GM19467 (cell line): Measurements from ENCODE around the gene SIK2.
"Not testable (repeated sequence)": the region's sequence is repeated elsewhere in the genome, so short reads cannot be mapped to it uniquely, and the experiment has no call there.

Experiments
- ATAC-seq: cut with Tn5 transposase; IDR thresholded peaks from one replicate; pipeline ENCODE4 v1.9.1; 2021; ENCODE audit warnings: mild to moderate bottlenecking, moderate library complexity; ENCODE audit not compliant: unreplicated experiment

SIK2 gene

DNA sequence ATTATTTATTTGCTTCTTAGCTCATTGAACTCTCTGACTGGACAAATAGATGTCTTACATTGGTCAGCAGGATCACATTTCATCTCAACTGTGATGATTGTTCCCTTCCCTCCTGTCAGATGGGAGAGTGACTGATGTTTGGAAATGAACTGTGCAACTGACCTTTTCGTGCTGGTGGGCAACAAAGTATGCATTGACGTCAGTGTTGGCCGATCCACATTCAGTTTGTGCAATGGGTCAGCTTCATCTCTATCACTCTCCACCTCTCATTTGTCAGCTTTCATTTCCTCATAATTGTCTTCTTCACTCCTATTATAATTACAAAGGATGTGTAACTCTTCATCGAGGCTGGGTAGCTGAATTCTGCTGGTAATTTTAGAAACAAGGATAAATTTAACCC, 92.6 kb downstream of the SIK2 start:
- no peak for ATAC-seq

DNA sequence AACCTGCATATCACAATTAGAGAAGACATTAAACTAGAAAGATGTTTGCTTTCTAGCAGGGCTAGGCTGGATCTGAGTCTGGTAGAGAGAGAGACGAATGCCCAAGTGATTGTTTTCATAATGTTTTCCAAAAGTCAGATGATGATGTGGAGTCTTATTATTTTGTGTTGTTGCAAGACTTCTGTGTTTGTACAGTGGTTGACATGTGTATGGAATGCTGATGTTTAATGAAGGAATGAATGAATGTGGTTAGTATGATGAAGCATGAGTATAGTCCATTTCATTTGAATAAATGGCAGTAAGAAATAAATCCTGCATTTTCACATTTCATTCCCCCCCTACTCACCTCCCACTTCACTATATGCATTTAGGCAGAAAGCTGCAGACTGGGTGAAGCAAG, 94.3 kb downstream of the SIK2 start:
- no peak for ATAC-seq

DNA sequence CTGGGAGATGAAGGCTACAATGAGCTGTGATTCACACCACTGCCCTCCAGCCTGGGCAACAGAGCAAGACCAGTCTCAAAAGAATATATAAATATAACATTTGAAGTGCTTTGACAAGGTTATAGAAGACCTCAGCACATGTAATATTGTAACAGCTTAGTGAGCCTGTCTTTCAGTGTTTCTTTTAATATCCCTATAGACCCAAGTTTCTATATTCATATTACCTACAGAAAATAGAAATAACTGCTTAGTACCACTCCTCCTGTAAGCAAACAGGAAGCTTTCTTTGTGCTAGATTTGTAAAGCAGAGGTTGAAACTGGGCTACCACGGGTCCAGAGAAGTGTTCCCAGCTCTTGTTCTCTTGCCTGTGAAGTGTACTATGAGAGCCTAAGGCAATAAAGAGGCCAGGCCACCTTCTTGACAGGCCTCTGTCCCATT, 95.7 kb downstream of the SIK2 start:
- ATAC-seq = no peak

DNA sequence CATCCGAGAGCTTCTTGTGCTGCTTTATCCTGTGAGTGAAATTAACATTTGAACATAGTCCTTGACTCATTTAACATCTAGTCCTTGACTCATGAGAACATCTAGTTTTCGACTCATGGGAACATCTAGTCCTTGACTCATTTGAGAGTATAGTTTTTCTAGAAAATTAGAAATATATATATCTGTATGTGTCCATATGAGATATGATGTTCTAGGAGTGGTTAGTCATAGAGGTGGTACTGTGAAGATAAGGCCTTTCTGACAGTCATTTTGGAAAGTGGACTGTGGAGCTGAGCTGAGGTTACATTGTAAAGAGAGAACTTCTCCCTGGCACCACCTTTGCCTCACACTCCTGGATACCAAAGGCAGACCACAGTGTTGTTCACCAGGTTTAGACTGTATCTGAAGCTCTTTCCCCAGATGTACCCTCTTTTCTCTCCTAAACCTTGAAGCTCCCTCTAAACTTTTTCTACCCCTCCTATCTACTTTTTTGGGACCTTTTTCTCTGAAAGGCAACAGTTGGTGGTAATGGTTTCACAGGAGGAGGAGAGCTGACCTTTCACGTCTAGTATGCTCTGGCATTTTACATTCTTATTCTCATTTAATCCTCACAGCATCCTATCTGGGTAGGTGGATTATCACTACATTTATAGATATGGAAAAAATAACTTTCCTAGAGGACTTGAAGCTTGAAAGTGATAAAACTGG, 96.8 kb downstream of the SIK2 start:
- ATAC-seq = no peak

DNA sequence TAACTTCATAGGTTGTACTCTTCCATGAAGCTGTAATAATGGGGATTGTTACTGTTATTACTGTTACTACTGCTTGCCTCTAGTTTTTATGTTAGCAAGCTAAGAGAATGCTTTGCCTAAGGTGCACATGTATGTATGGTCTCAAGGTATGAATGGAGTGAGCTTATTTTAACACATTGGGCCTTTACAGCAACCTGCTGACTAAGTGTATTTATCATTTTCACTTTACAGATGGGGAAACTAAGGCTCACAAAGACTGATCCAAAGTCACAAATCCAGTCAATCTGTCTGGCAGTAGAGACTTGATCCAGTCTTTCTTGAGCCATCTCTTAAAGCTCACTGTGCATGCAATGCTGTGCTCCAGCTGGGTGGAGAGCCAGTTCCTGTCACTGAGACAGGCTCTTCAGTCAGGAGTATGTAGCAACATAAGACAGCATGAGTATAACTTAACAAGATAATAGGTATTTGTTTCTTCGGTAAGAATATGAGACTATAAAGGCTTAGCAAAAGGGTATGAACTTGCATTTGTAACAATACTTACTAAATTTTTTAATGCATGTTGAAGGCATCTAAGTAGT, 97.4 kb downstream of the SIK2 start:
- ATAC-seq = no peak

DNA sequence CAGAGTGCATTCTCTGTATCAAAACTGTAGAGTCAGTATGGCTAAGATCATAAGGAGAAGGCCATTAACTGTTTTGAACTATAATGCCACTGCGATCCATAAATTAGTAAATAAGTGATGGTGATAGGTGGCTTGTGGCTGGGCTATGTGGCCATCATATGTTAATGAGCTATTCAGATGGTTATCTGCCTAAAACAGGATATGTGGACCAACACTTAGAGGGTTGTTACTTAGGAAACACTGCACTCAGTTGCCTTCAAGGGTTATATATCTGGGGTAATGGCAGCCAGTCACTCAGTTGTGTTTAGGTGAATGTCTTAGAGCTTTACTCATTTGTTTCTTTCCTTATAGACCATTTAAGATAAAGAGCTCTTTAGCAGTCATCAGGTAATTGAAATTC, 97.9 kb downstream of the SIK2 start:
- no peak for ATAC-seq

DNA sequence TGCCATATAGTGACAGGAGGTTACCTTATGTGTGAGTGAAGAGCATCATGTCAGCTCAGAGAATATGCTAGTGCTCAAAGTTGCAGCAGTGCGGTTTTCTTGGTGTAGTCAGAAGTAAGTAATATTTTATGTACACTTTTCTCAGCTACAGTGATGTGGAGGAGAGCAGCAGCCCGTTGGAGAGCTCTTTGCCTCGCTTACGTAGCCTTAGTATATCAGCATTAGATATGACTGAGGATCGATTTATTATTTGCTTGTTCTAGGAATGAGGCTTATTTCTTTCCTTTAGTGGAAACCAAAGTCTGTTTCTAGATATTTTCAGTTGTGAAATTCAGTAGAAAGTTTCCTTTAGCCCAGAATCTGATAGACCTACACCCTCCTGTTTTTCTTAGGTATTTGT, 100.4 kb downstream of the SIK2 start:
- ATAC-seq = no peak

DNA sequence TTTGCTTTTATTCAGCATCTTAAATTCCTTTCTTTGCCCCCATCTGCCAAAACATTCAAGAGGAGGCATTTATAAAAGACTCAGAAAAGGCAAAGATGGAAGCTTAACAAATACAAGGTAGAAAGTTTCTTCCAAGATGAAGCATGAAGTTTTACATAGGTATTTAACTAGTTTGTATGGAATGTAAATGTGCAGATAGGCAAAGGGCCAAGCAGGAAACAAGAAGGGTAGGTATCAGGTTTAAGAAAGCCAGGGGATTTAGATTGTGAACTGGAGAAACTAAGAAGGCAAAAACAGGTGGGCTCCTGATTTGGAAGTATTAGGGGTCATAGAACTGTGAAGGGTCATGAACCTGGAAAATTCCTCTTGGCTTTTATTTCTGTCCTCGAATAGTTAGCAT, 101.3 kb downstream of the SIK2 start:
- no peak for ATAC-seq

DNA sequence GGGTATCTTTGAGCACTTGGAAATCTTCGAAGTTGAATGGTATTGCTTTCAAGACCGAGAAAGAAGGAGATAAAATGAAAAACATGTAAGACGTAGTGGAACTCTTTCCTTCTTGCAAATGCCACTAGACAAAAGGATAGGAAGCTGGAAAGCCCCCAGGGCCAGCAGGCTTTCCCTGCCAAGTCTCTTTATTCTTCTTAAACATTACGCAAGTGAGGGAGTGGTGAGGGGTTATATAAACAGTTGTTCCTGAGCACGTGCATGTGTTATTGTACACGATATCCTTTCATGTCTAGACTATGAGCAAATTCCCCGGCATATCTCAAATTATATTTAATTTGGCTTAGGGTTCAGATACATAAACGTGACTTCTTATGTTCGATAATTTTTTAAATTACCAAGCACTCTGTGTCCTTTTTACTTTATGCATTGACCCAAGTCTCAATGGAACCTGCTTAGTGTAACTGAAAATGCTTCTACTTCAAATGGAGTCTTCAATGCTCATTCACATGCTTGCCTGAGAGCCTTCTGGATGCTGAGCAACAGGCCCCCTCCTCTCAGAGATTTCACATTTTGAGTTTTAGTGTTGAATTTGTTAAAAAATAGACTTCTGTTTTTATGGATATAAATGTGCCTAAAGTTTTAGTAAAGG, 104.9 kb downstream of the SIK2 start:
- no peak for ATAC-seq

DNA sequence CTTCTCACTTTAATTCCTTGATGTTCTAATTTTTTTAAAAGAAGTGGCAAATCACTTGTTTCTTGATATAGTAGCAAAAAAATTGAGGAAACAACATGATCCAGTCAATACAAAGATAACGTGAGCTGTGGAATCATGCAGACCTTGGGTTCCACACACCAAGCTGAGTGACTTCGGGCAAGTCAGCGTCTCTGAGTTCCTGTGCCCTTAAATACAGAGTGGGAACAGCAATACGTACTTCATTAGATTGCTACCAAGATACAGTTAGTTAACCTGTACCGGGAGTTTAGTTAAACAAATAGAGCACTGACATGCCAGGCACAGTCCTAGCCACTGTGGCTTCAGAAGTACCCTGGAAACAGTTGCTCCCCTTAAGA, 105.4 kb downstream of the SIK2 start:
- no peak for ATAC-seq

DNA sequence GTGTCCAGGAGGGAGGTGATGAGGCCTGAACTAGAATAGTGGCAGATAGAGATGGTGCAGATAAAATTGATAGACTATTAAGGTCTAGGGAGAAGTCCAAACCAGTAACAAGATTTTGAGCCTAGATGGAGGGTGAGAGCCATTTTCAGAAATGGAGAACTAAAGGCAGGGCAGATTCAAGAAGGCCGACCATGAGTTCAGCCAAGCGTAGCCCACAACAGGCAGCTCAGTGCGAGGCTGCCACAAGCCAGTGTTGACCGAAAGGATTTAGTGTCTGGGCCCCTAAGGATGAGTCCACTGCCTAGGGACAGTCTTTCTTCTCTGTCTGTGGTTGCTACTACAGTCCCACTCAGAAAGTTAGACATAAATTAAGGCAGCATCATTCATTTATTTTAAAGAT, 112.3 kb downstream of the SIK2 start:
- ATAC-seq = no peak

DNA sequence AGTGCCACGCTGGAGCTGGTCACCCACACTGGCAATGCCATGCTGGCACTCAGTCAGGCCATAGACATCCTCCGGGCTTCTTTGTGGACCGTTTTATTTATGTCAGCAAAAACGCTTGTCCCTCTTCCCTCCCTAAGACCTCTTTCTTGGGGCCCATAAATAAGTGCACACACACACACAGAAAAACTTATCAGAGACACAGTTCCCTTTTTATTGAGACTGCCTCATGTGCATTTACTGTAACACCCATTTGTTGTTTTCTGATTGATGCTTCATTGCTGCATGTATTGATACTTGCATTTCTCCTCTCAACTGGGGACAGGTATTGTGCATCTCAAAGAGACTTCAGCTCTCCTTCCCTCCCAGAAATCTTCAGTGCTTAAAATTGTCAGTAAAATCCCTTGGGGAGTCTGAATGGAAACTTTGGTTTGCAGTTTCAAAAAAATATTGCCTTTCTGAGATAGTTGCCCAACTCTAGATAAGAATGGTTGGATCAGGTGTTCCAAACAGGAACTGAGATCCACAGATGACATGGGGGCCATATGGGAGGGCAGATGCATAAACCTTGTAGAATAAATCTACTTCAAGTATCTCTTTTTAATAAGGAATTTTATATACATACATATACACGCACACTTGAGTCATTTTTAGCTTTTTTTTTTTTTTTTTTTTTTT, 113.0 kb downstream of the SIK2 start:
- ATAC-seq = no peak

DNA sequence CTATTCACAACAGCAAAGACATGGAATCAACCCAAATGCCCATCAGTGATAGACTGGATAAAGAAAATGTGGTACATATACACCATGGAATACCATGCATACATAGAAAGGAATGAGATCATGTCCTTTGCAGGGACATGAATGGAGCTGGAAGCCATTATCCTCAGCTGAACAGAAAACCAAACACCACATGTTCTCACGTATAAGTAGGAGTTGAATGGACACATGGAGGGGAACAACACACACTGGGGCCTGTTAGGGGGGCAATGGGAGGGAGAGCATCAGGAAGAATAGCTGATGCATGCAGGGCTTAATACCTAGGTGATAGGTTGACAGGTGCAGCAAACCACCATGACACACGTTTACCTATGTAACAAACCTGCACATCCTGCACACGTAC, 115.4 kb downstream of the SIK2 start:
- not testable (repeated sequence) for ATAC-seq

DNA sequence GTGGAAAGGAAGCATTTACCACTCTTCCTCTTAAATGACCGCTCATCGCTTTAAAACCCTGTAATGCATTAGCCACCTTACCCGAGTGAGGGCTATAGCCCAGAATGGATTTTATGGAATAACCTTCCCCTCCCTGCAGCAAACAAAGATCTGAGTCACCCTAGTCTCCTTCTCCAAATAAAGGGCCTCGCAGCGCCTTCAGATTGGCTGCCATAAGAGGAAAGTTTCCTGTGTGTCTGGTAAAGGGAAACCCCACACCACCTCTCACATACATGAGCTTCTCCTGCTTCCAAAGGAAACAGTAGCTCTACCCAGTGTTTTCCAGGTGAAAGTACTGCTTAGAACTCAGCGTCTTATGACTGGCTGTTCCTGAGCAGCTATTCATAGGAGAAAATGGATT, 116.2 kb downstream of the SIK2 start:
- ATAC-seq = no peak

DNA sequence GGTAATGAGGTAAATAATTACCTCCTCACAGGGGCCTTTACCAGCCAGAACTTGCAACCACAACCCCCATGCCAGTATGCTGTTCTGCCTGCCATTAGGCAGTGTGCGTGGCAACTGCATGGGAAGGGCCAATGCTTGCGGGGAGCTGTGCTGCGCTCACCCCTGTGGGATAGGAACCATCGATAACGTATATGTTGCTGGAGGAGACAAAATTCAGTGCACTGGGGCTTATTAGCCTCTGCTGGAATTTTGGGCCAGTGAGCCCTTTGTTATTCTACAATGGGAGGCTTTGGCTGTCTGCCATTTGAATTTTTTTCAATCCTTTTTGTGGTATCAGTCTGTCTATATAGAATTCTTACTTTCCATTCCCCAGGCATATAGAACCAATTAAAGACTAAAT, 116.6 kb downstream of the SIK2 start:
- ATAC-seq = no peak

DNA sequence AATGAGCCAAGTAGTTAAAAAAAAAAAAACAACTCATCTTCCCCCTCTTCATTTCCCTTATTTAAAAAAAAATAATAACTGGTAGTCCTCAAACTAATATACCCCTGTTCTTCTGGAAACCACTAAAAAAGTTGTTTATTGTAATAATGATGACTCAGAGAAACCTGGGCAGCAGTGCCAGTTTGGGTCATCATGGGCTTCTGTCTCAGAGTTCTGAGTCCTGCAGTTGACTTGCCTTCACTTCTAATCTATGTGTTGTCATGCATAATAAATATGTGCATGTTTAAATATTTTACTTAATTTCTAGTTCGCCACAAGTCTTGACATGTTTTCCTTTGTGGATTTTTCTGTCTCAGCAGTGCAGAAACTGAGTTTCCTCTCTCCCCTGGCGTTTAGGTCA, 117.1 kb downstream of the SIK2 start:
- no peak for ATAC-seq

DNA sequence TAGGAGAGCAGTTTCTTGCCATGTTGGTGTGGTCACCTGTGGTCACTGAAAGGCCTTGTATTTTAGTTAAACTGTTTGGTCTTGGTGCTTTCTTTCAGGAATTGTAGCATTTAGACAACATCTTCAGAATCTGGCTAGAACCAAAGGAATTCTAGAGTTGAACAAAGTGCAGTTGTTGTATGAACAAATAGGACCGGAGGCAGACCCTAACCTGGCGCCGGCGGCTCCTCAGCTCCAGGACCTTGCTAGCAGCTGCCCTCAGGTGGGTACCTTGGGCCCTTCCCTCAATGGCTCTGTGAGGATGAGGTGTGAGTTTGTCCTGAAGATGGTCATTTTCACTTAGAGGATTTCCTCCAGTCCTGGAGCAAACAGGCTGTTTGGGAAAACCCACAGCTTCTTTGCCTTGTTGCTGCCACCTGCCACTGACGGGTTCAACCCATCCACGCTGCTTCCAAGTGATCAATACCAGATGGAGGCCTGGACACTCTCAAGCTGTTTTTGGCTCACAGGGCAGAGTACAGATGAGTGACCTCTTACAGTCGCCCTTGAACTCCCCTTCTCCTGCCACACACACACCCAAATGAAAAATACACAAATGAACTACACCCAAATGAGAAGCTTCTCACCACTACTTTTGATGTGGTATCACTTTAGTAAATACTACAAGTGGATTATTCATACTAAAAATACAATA, 118.7 kb downstream of the SIK2 start:
- ATAC-seq = no peak

DNA sequence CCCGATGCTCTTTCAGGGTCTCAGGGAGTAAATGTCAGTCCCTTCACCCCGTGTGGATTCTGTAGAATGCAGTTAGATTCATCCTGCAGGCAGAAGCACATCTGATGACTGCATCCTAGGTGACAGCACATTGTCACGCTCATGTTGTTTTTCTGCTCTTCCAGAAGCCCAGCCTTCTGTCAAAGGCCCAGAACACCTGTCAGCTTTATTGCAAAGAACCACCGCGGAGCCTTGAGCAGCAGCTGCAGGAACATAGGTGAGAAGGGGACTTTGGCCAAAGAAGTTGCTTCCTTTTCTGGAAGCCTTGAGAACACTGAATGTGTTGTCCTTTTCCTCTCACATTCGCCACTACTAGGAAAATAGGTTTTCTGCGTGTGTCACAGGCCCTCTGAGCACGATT, 120.3 kb downstream of the SIK2 start:
- ATAC-seq = no peak

DNA sequence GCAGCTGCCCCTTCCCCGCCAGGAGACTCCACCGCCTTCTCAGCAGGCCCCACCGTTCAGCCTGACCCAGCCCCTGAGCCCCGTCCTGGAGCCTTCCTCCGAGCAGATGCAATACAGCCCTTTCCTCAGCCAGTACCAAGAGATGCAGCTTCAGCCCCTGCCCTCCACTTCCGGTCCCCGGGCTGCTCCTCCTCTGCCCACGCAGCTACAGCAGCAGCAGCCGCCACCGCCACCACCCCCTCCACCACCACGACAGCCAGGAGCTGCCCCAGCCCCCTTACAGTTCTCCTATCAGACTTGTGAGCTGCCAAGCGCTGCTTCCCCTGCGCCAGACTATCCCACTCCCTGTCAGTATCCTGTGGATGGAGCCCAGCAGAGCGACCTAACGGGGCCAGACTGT, 121.3 kb downstream of the SIK2 start:
- ATAC-seq = no peak

DNA sequence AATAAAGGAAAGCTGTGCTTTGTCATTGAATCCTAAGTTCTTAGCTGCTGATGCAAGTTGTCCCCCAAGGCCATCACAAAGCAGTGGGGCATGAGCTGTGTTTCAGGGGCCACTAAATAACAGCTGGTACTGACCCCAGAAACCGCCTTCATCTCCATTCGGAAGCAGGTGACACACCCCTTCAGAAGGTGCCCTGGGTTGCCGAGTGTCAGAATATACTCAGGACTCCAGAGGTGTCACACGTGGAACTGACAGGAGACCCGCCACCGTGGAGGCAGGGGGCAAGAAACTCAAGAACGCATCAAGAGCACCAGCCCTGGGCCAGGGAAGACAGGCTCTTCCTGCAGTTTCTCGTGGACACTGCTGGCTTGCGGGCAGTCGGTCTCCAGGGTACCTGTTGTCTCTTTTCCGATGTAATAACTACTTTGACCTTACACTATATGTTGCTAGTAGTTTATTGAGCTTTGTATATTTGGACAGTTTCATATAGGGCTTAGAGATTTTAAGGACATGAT, 122.4 kb downstream of the SIK2 start:
- no peak for ATAC-seq

DNA sequence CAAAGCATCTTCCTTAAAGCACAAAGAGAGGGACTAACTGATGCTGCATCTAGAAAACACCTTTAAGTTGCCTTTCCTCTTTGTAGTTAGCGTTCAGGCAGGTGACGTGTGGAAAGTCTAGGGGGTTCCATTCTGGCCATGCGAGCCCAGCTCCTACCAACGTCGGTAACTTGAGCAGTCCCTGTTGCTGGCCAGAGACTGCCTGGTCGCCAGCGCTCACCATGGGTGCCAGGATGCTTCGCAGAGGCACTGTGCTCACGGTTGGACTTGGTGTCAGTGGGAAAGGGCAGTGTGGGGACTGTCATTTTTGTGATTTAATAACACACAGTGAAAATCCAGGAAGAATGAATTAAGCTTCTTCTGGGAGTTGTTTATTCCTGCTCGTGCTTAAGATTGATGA, 123.4 kb downstream of the SIK2 start:
- no peak for ATAC-seq
